HPDE6-E6E7 (cell line): ENCODE measurements around the gene CACNA2D4.

Experiments
- DNase-seq: peaks from one replicate; pipeline ENCODE4 v3.0.0; 2011; ENCODE audit warnings: missing footprints; ENCODE audit errors: extremely low spot score

Gene CACNA2D4

GRCh38 chr12:1815814-1816729, 102.4 kb downstream of the CACNA2D4 start:
- DNase-seq: no peak

DNA sequence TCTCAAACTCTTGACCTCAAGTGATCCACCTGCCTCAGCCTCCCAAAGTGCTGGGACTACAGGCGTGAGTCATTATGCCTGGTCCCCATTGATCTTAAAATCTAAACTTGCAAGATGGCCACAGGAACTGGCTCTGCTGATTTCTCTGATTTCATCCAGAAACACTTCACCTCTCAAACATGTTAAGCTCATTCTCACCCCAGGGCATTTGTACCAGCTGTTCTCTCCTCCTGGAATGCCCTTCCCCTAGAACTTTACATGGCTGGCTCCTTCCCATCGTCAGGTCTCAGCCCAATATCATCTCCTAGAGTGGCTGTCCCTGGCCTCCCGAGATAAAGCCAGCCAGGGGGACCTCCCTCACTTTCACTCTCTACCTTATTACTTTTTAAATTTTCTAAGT, 103.3 kb downstream of the CACNA2D4 start:
- DNase-seq: no peak

DNA sequence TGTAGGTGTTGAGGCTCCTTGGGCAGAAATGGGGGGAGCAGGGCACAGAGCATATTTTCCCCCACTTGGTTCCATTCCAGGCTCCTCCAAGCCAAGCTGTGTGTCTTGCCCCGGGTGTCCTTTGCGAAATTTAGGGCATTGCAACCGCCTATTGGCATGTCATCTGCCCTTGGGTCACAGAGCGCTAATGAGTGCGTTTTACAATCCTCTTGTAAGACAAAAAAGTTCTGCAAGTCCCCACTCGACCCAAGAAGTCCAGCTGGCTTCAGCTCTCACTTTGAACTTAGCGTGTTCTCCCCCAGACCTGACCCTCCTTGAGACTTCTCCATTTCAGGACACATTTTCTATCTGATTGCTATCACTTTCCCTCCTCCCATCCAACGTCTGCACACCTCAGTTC, 104.2 kb downstream of the CACNA2D4 start:
- DNase-seq: no peak

DNA sequence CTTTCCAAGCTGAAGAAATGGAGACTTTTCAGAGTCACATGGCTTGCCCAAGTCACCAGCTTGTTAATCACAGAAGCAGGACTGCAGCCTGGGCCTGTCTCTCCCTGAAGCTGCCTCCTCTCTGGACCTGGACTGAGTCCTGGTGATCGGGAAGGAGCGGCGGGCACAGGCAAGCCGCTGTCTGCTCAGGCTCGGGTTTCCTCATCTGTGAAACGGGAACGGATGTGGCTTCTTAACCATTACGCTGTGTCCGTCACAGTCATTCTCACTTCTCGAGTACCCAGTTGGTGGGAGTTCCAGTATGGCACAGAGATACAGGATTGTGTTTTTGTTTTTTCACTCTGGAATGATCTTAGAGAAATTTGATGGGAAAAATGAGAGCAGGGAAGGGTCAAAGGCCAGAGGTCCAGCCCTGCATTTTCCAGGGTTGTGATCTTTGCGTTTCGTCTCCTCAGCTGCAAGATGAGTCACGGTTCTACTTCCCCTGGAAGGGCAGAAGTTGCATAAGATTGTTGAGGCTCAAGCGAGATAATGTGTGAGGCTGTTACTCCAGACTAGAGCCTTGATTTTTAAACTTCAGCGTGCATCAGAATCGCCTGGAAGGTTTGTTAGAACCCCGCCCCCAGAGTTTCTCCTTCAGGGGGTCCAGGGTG, 105.7 kb downstream of the CACNA2D4 start:
- no peak for DNase-seq

DNA sequence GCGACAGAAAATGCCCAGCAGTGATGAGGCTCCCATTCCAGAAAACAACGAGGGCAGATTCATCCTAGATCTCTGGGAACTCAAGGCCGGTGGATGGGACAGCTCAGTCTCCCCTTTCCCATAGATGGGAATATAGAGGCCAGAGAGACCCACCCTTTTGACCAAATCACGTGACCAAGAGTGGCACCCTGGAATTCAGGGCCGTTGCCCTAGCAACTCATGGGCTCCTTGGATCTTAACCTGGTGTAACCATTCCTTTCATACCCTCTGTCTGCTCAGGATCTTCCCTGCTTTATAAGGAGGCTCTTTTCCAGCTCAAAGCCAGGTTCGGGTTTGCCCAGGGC, 106.5 kb downstream of the CACNA2D4 start:
- no peak for DNase-seq

GRCh38 chr12:1811281-1811947, 107.0 kb downstream of the CACNA2D4 start:
- DNase-seq: no peak

GRCh38 chr12:1810931-1811280, 107.5 kb downstream of the CACNA2D4 start:
- no peak for DNase-seq

GRCh38 chr12:1810201-1810930, 108.1 kb downstream of the CACNA2D4 start:
- DNase-seq: no peak

GRCh38 chr12:1809591-1810190, 108.8 kb downstream of the CACNA2D4 start:
- DNase-seq: no peak

- DNase-seq: no peak
Measured at GRCh38 chr12:1808798-1809480, 109.5 kb downstream of the CACNA2D4 start.

- no peak for DNase-seq
Measured at GRCh38 chr12:1808036-1808797, 110.2 kb downstream of the CACNA2D4 start.

GRCh38 chr12:1807087-1807860, 111.2 kb downstream of the CACNA2D4 start:
- no peak for DNase-seq

DNA sequence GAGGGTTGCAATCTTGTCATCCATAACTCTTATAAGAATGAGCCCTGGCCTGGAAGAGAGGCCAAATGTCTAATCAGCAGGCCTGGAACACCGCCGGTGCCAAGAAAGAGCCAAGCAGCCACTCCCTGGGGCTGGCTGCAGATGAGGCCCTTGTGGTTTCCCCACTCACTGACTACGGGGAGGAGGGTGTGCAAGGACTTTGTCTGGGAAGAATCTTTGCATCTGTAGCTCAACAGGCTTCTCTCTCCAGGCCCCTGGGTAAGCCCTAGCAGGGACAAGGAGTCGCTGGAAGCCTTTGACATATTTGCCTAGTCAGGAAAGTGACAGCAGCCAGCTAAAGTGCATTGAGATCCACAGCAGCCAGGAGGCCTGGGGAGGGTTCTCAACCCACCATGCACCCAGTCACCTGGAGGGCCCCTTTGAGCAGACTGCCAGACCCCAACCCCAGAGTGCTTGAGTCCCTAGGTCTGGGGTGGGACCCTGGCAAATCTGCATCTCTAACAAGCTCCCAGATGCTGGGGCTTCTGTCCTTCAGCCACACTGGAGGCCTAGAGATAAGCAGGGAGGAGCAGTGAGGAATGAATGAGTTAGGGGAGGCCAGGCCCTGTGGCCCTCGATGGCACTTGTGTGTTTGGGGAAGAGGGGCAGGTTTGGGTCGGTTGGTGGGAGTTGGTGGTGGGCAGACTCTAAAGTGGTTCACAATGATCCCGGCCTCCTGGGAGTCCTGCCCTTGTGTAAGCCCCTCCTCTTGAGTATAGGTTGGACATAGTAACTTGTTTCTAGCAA, 112.0 kb downstream of the CACNA2D4 start:
- DNase-seq: no peak

GRCh38 chr12:1805441-1806081, 112.9 kb downstream of the CACNA2D4 start:
- no peak for DNase-seq

- DNase-seq: peak; percentile 79
Measured at GRCh38 chr12:1804545-1805332, 113.7 kb downstream of the CACNA2D4 start.

- DNase-seq: no peak
Measured at GRCh38 chr12:1803736-1804135, 114.7 kb downstream of the CACNA2D4 start.

DNA sequence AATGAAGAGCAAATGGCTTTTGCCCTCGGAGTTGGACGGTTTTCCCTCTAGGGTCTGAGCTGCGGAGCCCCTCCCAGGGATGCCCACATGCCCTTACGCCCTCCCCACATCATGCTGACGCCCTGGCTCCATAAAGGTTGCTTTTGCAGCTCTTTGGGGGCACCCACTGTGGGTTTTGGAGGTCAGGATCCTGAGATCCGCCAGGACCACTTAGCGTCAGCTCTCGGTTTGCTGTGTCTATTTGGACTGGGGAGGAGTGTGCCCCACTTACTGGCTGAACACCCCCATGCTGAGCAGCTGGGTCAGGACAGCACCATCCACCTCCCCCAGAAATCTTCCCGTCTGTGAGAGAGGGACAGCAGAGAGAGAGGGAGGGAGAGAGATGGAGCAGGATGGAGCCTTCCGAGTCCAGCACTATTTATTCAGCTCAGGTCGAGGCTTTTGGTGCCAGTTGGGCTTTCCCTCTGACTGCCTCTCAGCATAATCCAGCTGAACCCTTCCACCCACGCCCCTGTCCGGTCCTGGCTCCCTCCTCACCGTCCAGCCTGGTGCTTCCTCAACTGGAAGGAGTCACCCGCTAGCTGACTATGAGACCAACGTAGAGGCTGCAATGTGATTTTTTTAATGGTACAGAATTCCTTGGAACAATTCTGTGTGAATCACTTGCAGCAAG, 117.0 kb downstream of the CACNA2D4 start:
- no peak for DNase-seq
